Measurements from ENCODE around the gene KRT25. TPM values are rescaled to one million over a fixed set of nuclear protein-coding genes. Genes with fewer than 3 reads are reported as not detected.

The KRT25 gene
- total RNA-seq, 1 experiment from 2014 or later: 0.28 TPM

GRCh38 chr17:40724656-40725055, 30.5 kb downstream of the KRT25 start:
- TF ChIP-seq EZH2 (IDR thresholded peaks at IDR 0.05; ENCODE audit: borderline replicate concordance, low read depth, low read length, poor library complexity, severe bottlenecking): no peak
- no peak for TF ChIP-seq CTCF (conservative IDR thresholded peaks at IDR 0.05; ENCODE audit: low read depth, low read length)
- ChIA-PET POLR2A (ENCODE audit: low non-redundant PET) (no interaction called here), CTCF (no interaction called here)
- H3K27me3 ChIP-seq (replicated peaks; ENCODE audit: insufficient read depth, low read depth, low read length, poor library complexity): no peaks in the 10 kb centered on the region
- no peaks in the 10 kb centered on the region for H3K36me3 ChIP-seq (ENCODE audit: insufficient read depth, low read length, poor library complexity, severe bottlenecking)
- intact Hi-C loops (cut with micrococcal nuclease; ENCODE audit: unreplicated experiment): no loop called here
- H3K27ac ChIP-seq (ENCODE audit: low read depth, low read length, poor library complexity, severe bottlenecking): no peak overlapping the region
- H3K4me1 ChIP-seq (ENCODE audit: insufficient read depth, low read length, poor library complexity, severe bottlenecking): no peaks in the 10 kb centered on the region
- no peak for DNase-seq (ENCODE audit: low spot score)
- H3K4me3 ChIP-seq (ENCODE audit: low read depth, low read length, poor library complexity, severe bottlenecking): no peak overlapping the region
- no peaks in the 10 kb centered on the region for H3K9me3 ChIP-seq (ENCODE audit: low read depth, low read length, poor library complexity, severe bottlenecking)
- BruUV-seq (replicated peaks): no TSS peak

GRCh38 chr17:40722241-40722640, 32.9 kb downstream of the KRT25 start:
- Histone ChIP-seq H3K27me3 (replicated peaks; ENCODE audit: insufficient read depth, low read depth, low read length, poor library complexity) (no peaks in the 10 kb centered on the region), H3K4me1 (ENCODE audit: insufficient read depth, low read length, poor library complexity, severe bottlenecking) (no peaks in the 10 kb centered on the region), H3K4me3 (ENCODE audit: low read depth, low read length, poor library complexity, severe bottlenecking) (no peak overlapping the region), H3K9me3 (ENCODE audit: low read depth, low read length, poor library complexity, severe bottlenecking) (no peaks in the 10 kb centered on the region), H3K27ac (ENCODE audit: low read depth, low read length, poor library complexity, severe bottlenecking) (no peak overlapping the region), H3K36me3 (ENCODE audit: insufficient read depth, low read length, poor library complexity, severe bottlenecking) (no peaks in the 10 kb centered on the region)
- intact Hi-C loops (cut with micrococcal nuclease; ENCODE audit: unreplicated experiment): no loop called here
- TF ChIP-seq CTCF (conservative IDR thresholded peaks at IDR 0.05; ENCODE audit: low read depth, low read length) (no peak), EZH2 (IDR thresholded peaks at IDR 0.05; ENCODE audit: borderline replicate concordance, low read depth, low read length, poor library complexity, severe bottlenecking) (no peak)
- BruUV-seq (replicated peaks): no TSS peak
- no peak for DNase-seq (ENCODE audit: low spot score)
- ChIA-PET CTCF (no interaction called here), POLR2A (ENCODE audit: low non-redundant PET) (no interaction called here)

GRCh38 chr17:40720899-40721298, 34.2 kb downstream of the KRT25 start:
- H3K36me3 ChIP-seq (ENCODE audit: insufficient read depth, low read length, poor library complexity, severe bottlenecking): no peaks in the 10 kb centered on the region
- CTCF ChIA-PET: no interaction called here
- H3K27me3 ChIP-seq (replicated peaks; ENCODE audit: insufficient read depth, low read depth, low read length, poor library complexity): no peaks in the 10 kb centered on the region
- BruUV-seq (replicated peaks): no TSS peak
- H3K4me3 ChIP-seq (ENCODE audit: low read depth, low read length, poor library complexity, severe bottlenecking): no peak overlapping the region
- H3K4me1 ChIP-seq (ENCODE audit: insufficient read depth, low read length, poor library complexity, severe bottlenecking): no peaks in the 10 kb centered on the region
- no peaks in the 10 kb centered on the region for H3K9me3 ChIP-seq (ENCODE audit: low read depth, low read length, poor library complexity, severe bottlenecking)
- H3K27ac ChIP-seq (ENCODE audit: low read depth, low read length, poor library complexity, severe bottlenecking): no peak overlapping the region
- DNase-seq (ENCODE audit: low spot score): no peak
- intact Hi-C loops (cut with micrococcal nuclease; ENCODE audit: unreplicated experiment): no loop called here
- TF ChIP-seq EZH2 (IDR thresholded peaks at IDR 0.05; ENCODE audit: borderline replicate concordance, low read depth, low read length, poor library complexity, severe bottlenecking) (no peak), CTCF (conservative IDR thresholded peaks at IDR 0.05; ENCODE audit: low read depth, low read length) (no peak)
- POLR2A ChIA-PET (ENCODE audit: low non-redundant PET): no interaction called here
